ENCODE measurements around the gene ADAMTS15.

- TF ChIP-seq POLR2AphosphoS5 (IDR thresholded peaks at IDR 0.05): no peak
- TF ChIP-seq, protein P1, sequence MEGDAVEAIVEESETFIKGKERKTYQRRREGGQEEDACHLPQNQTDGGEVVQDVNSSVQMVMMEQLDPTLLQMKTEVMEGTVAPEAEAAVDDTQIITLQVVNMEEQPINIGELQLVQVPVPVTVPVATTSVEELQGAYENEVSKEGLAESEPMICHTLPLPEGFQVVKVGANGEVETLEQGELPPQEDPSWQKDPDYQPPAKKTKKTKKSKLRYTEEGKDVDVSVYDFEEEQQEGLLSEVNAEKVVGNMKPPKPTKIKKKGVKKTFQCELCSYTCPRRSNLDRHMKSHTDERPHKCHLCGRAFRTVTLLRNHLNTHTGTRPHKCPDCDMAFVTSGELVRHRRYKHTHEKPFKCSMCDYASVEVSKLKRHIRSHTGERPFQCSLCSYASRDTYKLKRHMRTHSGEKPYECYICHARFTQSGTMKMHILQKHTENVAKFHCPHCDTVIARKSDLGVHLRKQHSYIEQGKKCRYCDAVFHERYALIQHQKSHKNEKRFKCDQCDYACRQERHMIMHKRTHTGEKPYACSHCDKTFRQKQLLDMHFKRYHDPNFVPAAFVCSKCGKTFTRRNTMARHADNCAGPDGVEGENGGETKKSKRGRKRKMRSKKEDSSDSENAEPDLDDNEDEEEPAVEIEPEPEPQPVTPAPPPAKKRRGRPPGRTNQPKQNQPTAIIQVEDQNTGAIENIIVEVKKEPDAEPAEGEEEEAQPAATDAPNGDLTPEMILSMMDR (IDR thresholded peaks at IDR 0.05 in 8 of 11, conservative IDR thresholded peaks at IDR 0.05 in 3 of 11): no peak
These were observed 31.9 kb upstream of the ADAMTS15 start for GRCh38 chr11:130416530-130416882.
